H9 (cell line): ENCODE measurements around the gene KLF1. TPM values are rescaled to one million over a fixed set of nuclear protein-coding genes. Genes with fewer than 3 reads are reported as not detected.

Source experiments
- DNase-seq: peaks from one replicate; pipeline ENCODE4 v3.0.0-alpha.2; 2017
- H2AFZ ChIP-seq: one replicate; pipeline ENCODE4 v1.6.1; 2013; ENCODE audit warnings: mild to moderate bottlenecking, low read length, control low read depth, moderate library complexity
- H2AK5ac ChIP-seq: 2 replicates; pipeline ENCODE4 v1.6.1; 2013; ENCODE audit warnings: low read length, control low read depth, mixed read lengths; ENCODE audit not compliant: insufficient read length
- H2BK120ac ChIP-seq: one replicate; pipeline ENCODE4 v1.6.1; 2013; ENCODE audit warnings: low read depth, mild to moderate bottlenecking, low read length, control low read depth, inconsistent platforms; ENCODE audit not compliant: poor library complexity, severe bottlenecking
- H2BK12ac ChIP-seq: 2 replicates; pipeline ENCODE4 v1.6.1; 2013; ENCODE audit warnings: low read length, control low read depth, mixed read lengths, low read depth; ENCODE audit not compliant: insufficient read length
- H2BK15ac ChIP-seq: 2 replicates; pipeline ENCODE4 v1.6.1; 2013; ENCODE audit warnings: low read depth, low read length, control low read depth
- H2BK20ac ChIP-seq: one replicate; pipeline ENCODE4 v1.6.1; 2013; ENCODE audit warnings: low read depth, mild to moderate bottlenecking, low read length, control low read depth, inconsistent platforms; ENCODE audit not compliant: poor library complexity, severe bottlenecking
- H2BK5ac ChIP-seq: 2 replicates; pipeline ENCODE4 v1.6.1; 2013; ENCODE audit warnings: low read length, control low read depth, mixed read lengths; ENCODE audit not compliant: insufficient read length
- H3K14ac ChIP-seq: 2 replicates; pipeline ENCODE4 v1.6.1; 2013; ENCODE audit warnings: low read length, control low read depth; ENCODE audit not compliant: insufficient read depth
- H3K18ac ChIP-seq: 2 replicates; pipeline ENCODE4 v1.6.1; 2013; ENCODE audit warnings: low read depth, mild to moderate bottlenecking, mixed read lengths, low read length, control low read depth; ENCODE audit not compliant: insufficient read length
- H3K23ac ChIP-seq: 2 replicates; pipeline ENCODE4 v1.6.1; 2013; ENCODE audit warnings: low read length, control low read depth, mixed read lengths, low read depth; ENCODE audit not compliant: insufficient read length
- H3K23me2 ChIP-seq: 2 replicates; pipeline ENCODE4 v1.6.1; 2013; ENCODE audit warnings: low read depth, mild to moderate bottlenecking, mixed read lengths, low read length, control low read depth; ENCODE audit not compliant: insufficient read length, poor library complexity, severe bottlenecking
- H3K27ac ChIP-seq: 2 replicates; pipeline ENCODE4 v1.5.1; 2013; ENCODE audit warnings: low read length, control low read depth, mixed read lengths, low read depth; ENCODE audit not compliant: insufficient read length
- H3K27me3 ChIP-seq: 2 replicates; pipeline ENCODE4 v1.6.1; 2013; ENCODE audit warnings: low read length, control low read depth, inconsistent platforms; ENCODE audit not compliant: insufficient read depth
- H3K4ac ChIP-seq: 2 replicates; pipeline ENCODE4 v1.6.1; 2013; ENCODE audit warnings: low read depth, mild to moderate bottlenecking, control low read depth, inconsistent platforms, low read length, moderate library complexity
- H3K4me1 ChIP-seq: 2 replicates; pipeline ENCODE4 v1.6.1; 2013; ENCODE audit warnings: low read length, control low read depth, inconsistent platforms; ENCODE audit not compliant: insufficient read depth
- H3K4me2 ChIP-seq: 2 replicates; pipeline ENCODE4 v1.6.1; 2013; ENCODE audit warnings: low read length, control low read depth, mixed read lengths; ENCODE audit not compliant: insufficient read length, insufficient read depth
- H3K56ac ChIP-seq: 2 replicates; pipeline ENCODE4 v1.6.1; 2013; ENCODE audit warnings: low read depth, mild to moderate bottlenecking, mixed read lengths, low read length, control low read depth; ENCODE audit not compliant: insufficient read length
- H3K79me1 ChIP-seq: 2 replicates; pipeline ENCODE4 v1.6.1; 2013; ENCODE audit warnings: low read depth, mild to moderate bottlenecking, moderate library complexity, low read length, control low read depth, inconsistent platforms; ENCODE audit not compliant: insufficient read depth, poor library complexity, severe bottlenecking
- H3K79me2 ChIP-seq: 2 replicates; pipeline ENCODE4 v1.6.1; 2013; ENCODE audit warnings: low read length, control low read depth, inconsistent platforms; ENCODE audit not compliant: insufficient read depth
- H3K9ac ChIP-seq: 2 replicates; pipeline ENCODE4 v1.6.1; 2013; ENCODE audit warnings: low read length, control low read depth, mixed read lengths; ENCODE audit not compliant: insufficient read length; ENCODE audit errors: extremely low read depth
- H3K9me3 ChIP-seq: one replicate; pipeline ENCODE4 v1.6.1; 2013; ENCODE audit warnings: low read depth, low read length, inconsistent platforms; ENCODE audit not compliant: control insufficient read depth
- H3T11ph ChIP-seq: one replicate; pipeline ENCODE4 v1.6.1; 2013; ENCODE audit warnings: mild to moderate bottlenecking, low read length, control low read depth, inconsistent platforms
- H4K20me1 ChIP-seq: one replicate; pipeline ENCODE4 v1.6.1; 2013; ENCODE audit not compliant: control insufficient read depth, insufficient read length, insufficient read depth
- H4K5ac ChIP-seq: 2 replicates; pipeline ENCODE4 v1.6.1; 2013; ENCODE audit warnings: low read depth, mild to moderate bottlenecking, mixed read lengths, low read length, control low read depth; ENCODE audit not compliant: insufficient read length
- H4K8ac ChIP-seq: replicated peaks from 2 replicates; pipeline ENCODE4 v1.6.1; 2013; ENCODE audit warnings: low read length, control low read depth, mixed read lengths, low read depth; ENCODE audit not compliant: insufficient read length
- H4K91ac ChIP-seq: 2 replicates; pipeline ENCODE4 v1.6.1; 2013; ENCODE audit warnings: low read depth, mild to moderate bottlenecking, moderate library complexity, mixed read lengths, low read length, control low read depth; ENCODE audit not compliant: insufficient read length
- H3K27ac Mint-ChIP-seq, 3 experiments: 2 replicates in 2 of 3; 3 replicates in 1 of 3; pipeline ENCODE4 v1.8.0; 2020 to 2021; ENCODE audit warnings: mixed read lengths in 3 of 3, mild to moderate bottlenecking in 1 of 3, moderate library complexity in 1 of 3
- H3K27me3 Mint-ChIP-seq: 2 replicates; pipeline ENCODE4 v1.8.0; 2021; ENCODE audit warnings: low read depth, mild to moderate bottlenecking, moderate library complexity, mixed read lengths
- H3K36me3 Mint-ChIP-seq, 3 experiments: 2 replicates in 2 of 3; 3 replicates in 1 of 3; pipeline ENCODE4 v1.8.0; 2020 to 2021; ENCODE audit warnings: low read depth in 3 of 3, mixed read lengths in 3 of 3; ENCODE audit not compliant: insufficient read depth in 1 of 3
- H3K4me1 Mint-ChIP-seq, 2 experiments: 2 replicates each; pipeline ENCODE4 v1.8.0; 2020; ENCODE audit warnings: mixed read lengths in 2 of 2
- H3K4me3 Mint-ChIP-seq, 2 experiments: 2 replicates in 1 of 2; 3 replicates in 1 of 2; pipeline ENCODE4 v1.8.0; 2020 to 2021; ENCODE audit warnings: mild to moderate bottlenecking in 2 of 2, mixed read lengths in 2 of 2, moderate library complexity in 1 of 2
- H3K9me3 Mint-ChIP-seq, 2 experiments: 2 replicates in 1 of 2; 3 replicates in 1 of 2; pipeline ENCODE4 v1.8.0; 2020; ENCODE audit warnings: mild to moderate bottlenecking in 2 of 2, mixed read lengths in 2 of 2, moderate library complexity in 1 of 2
- WGBS: extraction: QIAGEN DNeasy Blood & Tissue Kit; methylation state at CpG from one replicate; pipeline ENCODE4 v1.1.7; 2013; ENCODE audit warnings: missing lambda C conversion rate, low lambda C conversion rate, mixed read lengths; ENCODE audit not compliant: insufficient read length; ENCODE audit errors: extremely low coverage; 5-methylcytosine and 5-hydroxymethylcytosine counted together
- total RNA-seq: library from RNA; stranded (reverse); gene quantifications from 2 replicates; pipeline ENCODE4 v1.2.1, GENCODE V29; 2021
- TF ChIP-seq, protein P1 (sequence below): fragments of 200-600 bp; sonication (generic); conservative IDR thresholded peaks from 3 replicates; pipeline ENCODE4 v1.8.0; 2021; ENCODE audit warnings: antibody characterized with exemption, mild to moderate bottlenecking

The KLF1 gene
- total RNA-seq, 1 experiment from 2014 or later, result 0.37 TPM

DNA sequence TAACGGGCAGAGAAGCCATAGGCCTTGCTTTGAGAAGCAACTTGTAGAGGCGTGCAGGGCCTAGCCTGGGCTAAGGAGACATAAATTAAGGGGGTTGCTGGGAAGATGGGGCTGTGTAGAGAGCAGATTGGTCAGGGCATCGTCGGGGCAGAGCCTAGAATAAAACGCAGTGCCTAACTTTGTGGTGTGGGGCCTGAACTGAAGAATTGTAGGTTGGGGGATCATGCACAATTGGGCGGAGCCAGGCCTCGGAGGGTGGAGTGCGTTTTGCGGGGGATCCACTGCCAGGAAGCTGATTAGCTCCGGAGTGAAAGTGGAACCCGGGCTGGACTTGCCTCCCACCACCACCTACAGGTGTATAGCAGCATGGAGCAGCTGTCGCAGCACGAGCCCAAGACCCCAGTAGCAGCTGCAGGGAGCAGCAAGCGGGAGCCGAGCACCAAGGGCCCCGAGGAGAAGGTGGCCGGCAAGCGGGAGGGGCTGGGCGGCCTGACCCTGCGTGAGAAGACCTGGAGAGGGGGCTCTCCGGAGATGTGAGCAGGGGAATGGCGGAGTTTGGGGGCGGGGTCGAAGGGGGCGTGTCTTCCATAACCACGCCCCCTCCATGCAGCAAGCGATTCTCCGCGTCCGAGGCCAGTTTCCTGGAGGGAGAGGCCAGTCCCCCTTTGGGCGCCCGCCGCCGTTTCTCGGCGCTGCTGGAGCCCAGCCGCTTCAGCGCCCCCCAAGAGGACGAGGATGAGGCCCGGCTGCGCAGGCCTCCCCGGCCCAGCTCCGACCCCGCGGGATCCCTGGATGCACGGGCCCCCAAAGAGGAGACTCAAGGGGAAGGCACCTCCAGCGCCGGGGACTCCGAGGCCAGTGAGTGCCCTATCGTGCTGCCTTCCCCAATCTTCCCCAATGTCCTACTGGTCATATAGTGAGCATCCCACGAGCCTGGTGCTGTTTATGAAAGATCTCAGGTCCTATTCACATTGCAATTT lies 19.6 kb downstream of the KLF1 start:
- H2BK120ac ChIP-seq, result no peak overlapping the region
- Mint-ChIP-seq H3K36me3 (peaks cover 19 to 29% (median 20%) of the 10 kb centered on the region in 3 experiments), H3K4me3 (peak overlapping the region; percentile 63 to 77), H3K9me3 (peaks cover 5 to 6% of the 10 kb centered on the region in 2 experiments; a peak in 4 of 5 replicates), H3K4me1 (peaks cover 24 to 32% of the 10 kb centered on the region in 2 experiments), H3K27me3 (peaks cover 11% of the 10 kb centered on the region), H3K27ac (peak overlapping the region; percentile 50 to 95 (median 92); a peak in 5 of 7 replicates)
- H3K27me3 ChIP-seq, result no peaks in the 10 kb centered on the region
- no peak overlapping the region for H3K4ac ChIP-seq
- H3K56ac ChIP-seq, result no peak overlapping the region
- no peak overlapping the region for H3K23ac ChIP-seq
- peaks cover 3% of the 10 kb centered on the region; the same call in 1 of the 2 replicates for H3K4me1 ChIP-seq
- H3K9me3 ChIP-seq, result no peaks in the 10 kb centered on the region
- peak overlapping the region; percentile 74 for H3K4me2 ChIP-seq
- no peak overlapping the region for H2BK5ac ChIP-seq
- WGBS, result no CpG with 5 or more reads among the region's 51 CpGs
- no peak overlapping the region for H3K27ac ChIP-seq
- peaks cover 7% of the 10 kb centered on the region for H4K20me1 ChIP-seq
- no peak overlapping the region for H3K18ac ChIP-seq
- peak; percentile 94 for DNase-seq
- H3K23me2 ChIP-seq, result peaks cover 5% of the 10 kb centered on the region
- no peaks in the 10 kb centered on the region for H3K79me1 ChIP-seq
- no peak overlapping the region for H2AFZ ChIP-seq
- H4K8ac ChIP-seq, result no peak overlapping the region
- no peak overlapping the region for H3T11ph ChIP-seq
- H2AK5ac ChIP-seq, result no peak overlapping the region
- no peak overlapping the region for H3K9ac ChIP-seq
- TF ChIP-seq, protein P1, sequence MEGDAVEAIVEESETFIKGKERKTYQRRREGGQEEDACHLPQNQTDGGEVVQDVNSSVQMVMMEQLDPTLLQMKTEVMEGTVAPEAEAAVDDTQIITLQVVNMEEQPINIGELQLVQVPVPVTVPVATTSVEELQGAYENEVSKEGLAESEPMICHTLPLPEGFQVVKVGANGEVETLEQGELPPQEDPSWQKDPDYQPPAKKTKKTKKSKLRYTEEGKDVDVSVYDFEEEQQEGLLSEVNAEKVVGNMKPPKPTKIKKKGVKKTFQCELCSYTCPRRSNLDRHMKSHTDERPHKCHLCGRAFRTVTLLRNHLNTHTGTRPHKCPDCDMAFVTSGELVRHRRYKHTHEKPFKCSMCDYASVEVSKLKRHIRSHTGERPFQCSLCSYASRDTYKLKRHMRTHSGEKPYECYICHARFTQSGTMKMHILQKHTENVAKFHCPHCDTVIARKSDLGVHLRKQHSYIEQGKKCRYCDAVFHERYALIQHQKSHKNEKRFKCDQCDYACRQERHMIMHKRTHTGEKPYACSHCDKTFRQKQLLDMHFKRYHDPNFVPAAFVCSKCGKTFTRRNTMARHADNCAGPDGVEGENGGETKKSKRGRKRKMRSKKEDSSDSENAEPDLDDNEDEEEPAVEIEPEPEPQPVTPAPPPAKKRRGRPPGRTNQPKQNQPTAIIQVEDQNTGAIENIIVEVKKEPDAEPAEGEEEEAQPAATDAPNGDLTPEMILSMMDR, result peak; percentile 43
- H3K14ac ChIP-seq, result no peak overlapping the region
- no peak overlapping the region for H4K91ac ChIP-seq
- no peak overlapping the region for H2BK12ac ChIP-seq
- H2BK20ac ChIP-seq, result no peak overlapping the region
- no peaks in the 10 kb centered on the region for H3K79me2 ChIP-seq
- no peak overlapping the region for H4K5ac ChIP-seq
- no peak overlapping the region for H2BK15ac ChIP-seq
